Measurements from ENCODE around the gene APC.
"Not testable (repeated sequence)": the region's sequence is repeated elsewhere in the genome, so short reads cannot be mapped to it uniquely, and the experiment has no call there.

Gene APC

DNA sequence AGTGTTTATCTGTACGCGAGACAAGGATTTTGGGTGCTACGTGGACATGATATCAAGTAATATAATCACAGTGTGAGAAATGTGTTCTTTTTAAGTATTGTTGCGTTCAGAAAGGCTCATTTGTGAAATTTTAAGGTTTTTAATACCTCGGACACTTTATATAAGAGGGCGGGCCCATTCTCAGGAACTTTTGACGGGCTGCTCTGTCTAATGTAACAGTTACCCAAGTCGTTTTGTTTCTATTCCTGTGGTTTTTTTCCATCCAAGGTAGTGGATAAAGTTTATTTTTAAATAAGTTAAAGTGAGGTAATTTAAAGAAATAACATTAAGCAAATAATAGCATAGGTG, 123.9 kb downstream of the APC start:
- no peak for DNase-seq

DNA sequence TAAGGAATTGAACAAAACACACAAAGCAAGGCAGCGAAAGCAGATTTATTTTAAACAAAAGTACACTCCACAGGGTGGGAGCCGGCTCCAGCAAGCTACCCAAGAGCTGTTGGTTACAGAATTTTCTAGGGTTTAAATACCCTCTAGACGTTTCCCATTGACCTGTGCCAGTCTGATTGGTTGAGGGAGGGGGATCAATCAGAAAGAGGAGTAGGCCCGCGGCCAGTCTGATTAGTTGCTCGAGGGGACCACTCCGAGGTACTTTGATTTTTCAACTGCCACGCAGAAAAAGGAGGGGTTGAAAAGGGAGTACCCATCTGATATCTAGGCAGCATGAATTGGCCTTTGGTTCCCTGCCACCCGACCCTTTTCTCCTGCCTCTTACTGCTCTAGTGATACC, 124.4 kb downstream of the APC start:
- no peak for DNase-seq

DNA sequence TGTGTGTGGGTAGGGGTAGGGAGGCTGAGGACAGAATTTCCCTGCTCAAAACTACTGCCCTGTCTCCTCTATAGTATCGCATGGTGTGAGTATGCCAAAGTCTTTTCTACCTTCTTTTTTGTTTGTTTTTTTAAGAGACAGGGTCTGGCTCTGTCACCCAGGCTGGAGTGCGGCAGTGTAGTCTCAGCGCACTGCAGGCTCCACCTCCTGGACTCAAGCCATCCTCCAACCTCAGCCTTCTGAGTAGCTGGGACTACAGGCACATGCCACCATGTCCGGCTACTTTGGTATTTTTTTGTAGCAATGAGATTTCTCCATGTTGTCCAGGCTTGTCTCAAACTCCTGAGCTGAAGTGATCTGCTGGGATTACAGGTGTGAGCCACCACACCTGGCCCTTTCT, 125.9 kb downstream of the APC start:
- DNase-seq: no peak

GRCh38 chr5:112865128-112865527, 127.4 kb downstream of the APC start:
- no peak for DNase-seq

GRCh38 chr5:112866739-112867138, 129.1 kb downstream of the APC start:
- peak; percentile 14 for DNase-seq

GRCh38 chr5:112867411-112867810, 129.7 kb downstream of the APC start:
- no peak for DNase-seq

DNA sequence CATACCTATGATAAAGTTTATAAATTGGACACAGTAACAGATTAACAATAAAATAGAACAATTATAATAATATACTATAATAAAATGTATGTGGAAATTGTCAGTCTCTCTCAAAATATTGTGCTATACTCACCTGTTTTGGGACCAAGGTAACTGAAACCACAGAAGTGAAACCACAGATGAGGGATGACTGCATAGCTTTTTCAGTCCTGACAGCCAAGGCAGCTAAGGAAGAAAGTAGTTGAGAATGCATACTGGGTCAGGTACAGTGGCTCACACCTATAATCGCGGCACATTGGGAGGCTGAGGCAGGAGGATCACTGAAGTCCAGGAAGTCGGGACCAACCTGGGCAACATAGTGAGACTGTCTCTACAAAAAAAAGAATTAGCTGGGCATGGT, 132.3 kb downstream of the APC start:
- peak; percentile 53 for DNase-seq

GRCh38 chr5:112870966-112871365, 133.3 kb downstream of the APC start:
- DNase-seq: no peak

GRCh38 chr5:112876362-112876761, 138.7 kb downstream of the APC start:
- DNase-seq: no peak

GRCh38 chr5:112878101-112878500, 140.4 kb downstream of the APC start:
- DNase-seq: no peak

DNA sequence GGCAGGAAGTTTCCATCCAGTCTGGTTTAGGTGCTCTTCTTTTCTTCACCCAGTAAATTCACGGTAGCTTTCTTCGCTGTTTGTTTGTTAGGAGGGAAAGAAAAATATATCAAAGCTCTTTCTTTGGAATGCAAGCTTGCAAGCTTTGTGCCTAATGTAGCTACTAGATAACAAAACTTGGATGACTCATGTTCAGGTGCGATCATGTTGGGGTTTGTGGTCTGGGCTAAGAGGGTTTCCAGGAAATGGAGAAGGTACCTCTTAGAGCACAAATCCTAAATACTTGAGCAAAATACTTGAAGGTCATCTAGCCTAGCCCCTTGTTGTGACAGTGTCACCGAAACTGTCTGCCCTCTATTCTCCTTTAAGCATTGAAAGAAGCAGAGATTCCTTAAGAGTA, 141.1 kb downstream of the APC start:
- peak; percentile 82 for DNase-seq

GRCh38 chr5:112880219-112880964, 142.7 kb downstream of the APC start:
- no peak for DNase-seq

DNA sequence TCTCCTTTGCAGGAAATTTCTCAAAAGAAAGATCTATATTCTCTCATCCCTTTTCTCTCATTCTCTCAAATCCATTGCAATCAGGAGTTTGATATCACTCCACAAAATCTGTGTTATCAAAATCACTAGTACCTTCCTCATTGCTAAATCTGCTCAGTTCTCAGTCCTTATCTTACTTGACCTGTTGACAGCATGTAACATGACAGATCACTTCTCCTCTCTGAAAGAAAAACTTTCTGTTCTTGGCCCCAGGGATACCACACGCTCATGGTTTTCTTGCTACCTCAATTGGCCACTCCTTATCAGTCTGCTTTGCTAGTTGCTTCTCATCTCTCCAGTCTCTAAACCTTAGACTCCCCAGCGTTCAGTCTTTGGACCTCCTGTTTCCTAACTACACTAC, 145.5 kb downstream of the APC start:
- no peak for DNase-seq

DNA sequence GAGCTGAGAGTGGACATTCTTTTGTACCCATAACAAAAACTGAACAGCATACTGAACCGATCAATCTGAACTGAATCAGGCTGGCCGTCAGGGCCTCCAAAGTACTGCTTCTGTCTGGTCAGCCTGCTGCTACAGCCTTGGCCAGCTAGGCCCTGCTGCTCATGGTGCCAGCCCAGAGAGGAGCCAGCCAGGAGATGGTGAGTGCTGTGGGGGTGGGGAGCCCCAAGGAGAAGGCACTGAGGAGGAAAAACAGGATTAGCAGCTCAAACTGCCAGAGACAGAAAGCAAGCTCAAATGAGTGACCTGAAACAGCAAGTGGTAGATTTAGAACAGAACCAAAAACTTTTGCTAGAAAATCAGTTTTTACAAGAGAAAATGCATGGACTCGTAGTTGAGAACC, 147.3 kb downstream of the APC start:
- DNase-seq: no peak

DNA sequence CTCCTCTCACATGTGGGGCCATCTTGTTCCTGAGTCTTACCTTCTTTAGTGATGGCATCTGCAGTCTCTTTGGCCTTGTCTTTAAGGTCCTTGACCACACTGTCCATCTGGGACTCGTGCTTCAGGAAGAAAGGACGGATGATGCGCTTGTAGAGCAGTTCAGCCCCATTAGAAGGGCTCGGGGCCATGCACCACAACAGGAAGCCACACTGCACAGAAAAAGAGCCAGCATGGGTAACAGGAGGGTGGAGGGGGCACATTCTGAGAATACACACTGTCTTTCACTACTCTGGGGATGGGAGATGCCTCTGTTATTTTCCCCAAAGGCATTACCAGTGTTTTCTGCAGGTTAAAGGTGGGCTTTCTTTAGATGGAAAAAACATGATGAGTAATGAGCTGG, 149.3 kb downstream of the APC start:
- peak; percentile 22 for DNase-seq

- not testable (repeated sequence) for DNase-seq
Observed at GRCh38 chr5:112892066-112892465, 154.4 kb downstream of the APC start.

DNA sequence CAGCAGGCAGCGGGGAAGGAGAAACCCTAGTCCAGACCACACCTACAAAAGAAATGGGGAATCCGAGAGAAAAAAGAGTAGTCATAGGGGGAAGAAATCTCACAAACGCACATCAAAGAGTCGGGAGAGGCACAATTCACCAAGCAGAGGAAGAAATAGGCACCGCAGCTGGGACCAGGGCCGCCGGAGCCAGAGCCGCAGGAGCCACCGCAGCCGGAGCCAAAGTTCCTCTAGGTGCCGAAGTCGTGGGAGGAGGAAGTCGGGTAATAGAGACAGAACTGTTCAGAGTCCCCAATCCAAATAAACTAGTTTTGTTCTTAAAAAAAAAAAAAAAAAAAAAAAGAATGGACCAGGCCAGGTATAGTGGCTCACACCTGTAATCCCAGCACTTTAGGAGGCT, 155.1 kb downstream of the APC start:
- DNase-seq: no peak

GRCh38 chr5:112895682-112896081, 158.0 kb downstream of the APC start:
- no peak for DNase-seq
